HCT116 (cell line): ENCODE results near the gene UMODL1. TPM values are rescaled to one million over a fixed set of nuclear protein-coding genes. Genes with fewer than 3 reads are reported as not detected.

Experiments
- ATAC-seq: fragments of 200-7000 bp; cut with Tn5 transposase; 2 replicates; pipeline ENCODE4 v1.9.1; 2020; ENCODE audit warnings: mild to moderate bottlenecking, moderate library complexity
- BruUV-seq: library from RNA; stranded (reverse); fragments of 400-500 nt; replicated peaks from 2 replicates; lab custom pipeline; 2021; lab: Mats Ljungman, UMichigan
- CTCF ChIA-PET: fragments of 300-600 bp; sonication (Branson Sonifier 250); formaldehyde crosslinking; loops from one replicate; lab custom pipeline; 2021; ENCODE audit warnings: antibody characterized with exemption; lab: Charles Lee
- POLR2A ChIA-PET: fragments of 300-600, 350-600 bp; sonication (Branson Sonifier 250); formaldehyde crosslinking; loops from one replicate; lab custom pipeline; 2021; ENCODE audit warnings: antibody characterized with exemption; lab: Charles Lee
- RAD21 ChIA-PET, 2 experiments: fragments of 300-600 bp; sonication (Branson Sonifier 250); formaldehyde crosslinking; loops; one replicate each; lab custom pipeline; 2023; ENCODE audit warnings: low total read pairs in 2 of 2; ENCODE audit not compliant: uncharacterized antibody in 2 of 2, unreplicated experiment in 2 of 2, low non-redundant PET in 1 of 2; lab: Charles Lee
- DNase-seq: peaks from one replicate; pipeline ENCODE4 v3.0.0-alpha.2; 2010; ENCODE audit warnings: low read depth, low spot score
- H2AFZ ChIP-seq: fragments of 200-600 bp; shearing (Covaris generic), sonication (generic); 2 replicates; pipeline ENCODE4 v1.6.1; 2017; ENCODE audit warnings: low read depth, mixed run types, mixed read lengths, antibody characterized with exemption, low read length; ENCODE audit not compliant: poor library complexity, severe bottlenecking
- H3K27ac ChIP-seq: 2 replicates; pipeline ENCODE4 v1.5.1; 2012; ENCODE audit warnings: low read depth, low read length
- H3K27me3 ChIP-seq: fragments of 200-600 bp; sonication (generic); 2 replicates; pipeline ENCODE4 v1.6.1; 2016; ENCODE audit warnings: mixed run types, low read length, mixed read lengths; ENCODE audit not compliant: insufficient read depth
- H3K36me3 ChIP-seq, 2 experiments: fragments of 200-500 bp in 1 of 2; fragments of 200-600 bp in 1 of 2; sonication (Bioruptor generic) in 1 of 2; sonication (generic) in 1 of 2; 2 replicates each; pipeline versions ENCODE4 v1.5.1 to v1.6.1; 2014 to 2016; ENCODE audit warnings: low read length in 2 of 2, inconsistent platforms in 1 of 2, mixed read lengths in 1 of 2, mixed run types in 1 of 2; ENCODE audit not compliant: insufficient read depth in 2 of 2, control insufficient read depth in 1 of 2
- H3K4me1 ChIP-seq, 2 experiments: fragments of 200-600 bp in 1 of 2; sonication (generic) in 1 of 2; 2 replicates each; pipeline versions ENCODE4 v1.5.1 to v1.6.1; 2012 to 2017; ENCODE audit warnings: low read length in 2 of 2, inconsistent platforms in 1 of 2, mild to moderate bottlenecking in 1 of 2, mixed read lengths in 1 of 2, mixed run types in 1 of 2, moderate library complexity in 1 of 2; ENCODE audit not compliant: insufficient read depth in 2 of 2, control insufficient read depth in 1 of 2
- H3K4me2 ChIP-seq: fragments of 200-600 bp; sonication (generic); 2 replicates; pipeline ENCODE4 v1.6.1; 2017; ENCODE audit warnings: mixed run types, low read length, mixed read lengths
- H3K4me3 ChIP-seq, 2 experiments: fragments of 200-600 bp in 1 of 2; sonication (generic) in 1 of 2; replicated peaks in 1 of 2; 2 replicates each; pipeline ENCODE4 v1.5.1; 2011 to 2016; ENCODE audit warnings: low read length in 2 of 2, control low read depth in 1 of 2, low read depth in 1 of 2, mild to moderate bottlenecking in 1 of 2, mixed read lengths in 1 of 2, mixed run types in 1 of 2
- H3K79me2 ChIP-seq: fragments of 200-600 bp; sonication (generic); 2 replicates; pipeline ENCODE4 v1.6.1; 2017; ENCODE audit warnings: mild to moderate bottlenecking, mixed run types, low read length, moderate library complexity, mixed read lengths; ENCODE audit not compliant: insufficient read depth
- H3K9ac ChIP-seq: fragments of 200-600 bp; sonication (generic); 2 replicates; pipeline ENCODE4 v1.6.1; 2016; ENCODE audit warnings: low read length, mixed read lengths
- H3K9me2 ChIP-seq: fragments of 200-600 bp; sonication (generic), shearing (Covaris generic); 2 replicates; pipeline ENCODE4 v1.6.1; 2017; ENCODE audit warnings: mixed run types, mild to moderate bottlenecking, moderate library complexity; ENCODE audit not compliant: insufficient read depth
- H3K9me3 ChIP-seq, 2 experiments: fragments of 200-500 bp in 1 of 2; fragments of 200-600 bp in 1 of 2; sonication (Bioruptor generic) in 1 of 2; sonication (generic) in 1 of 2; 2 replicates each; pipeline ENCODE4 v1.6.1; 2014 to 2017; ENCODE audit warnings: low read length in 2 of 2, mixed read lengths in 2 of 2, inconsistent platforms in 1 of 2, low read depth in 1 of 2, mild to moderate bottlenecking in 1 of 2, mixed run types in 1 of 2, moderate library complexity in 1 of 2; ENCODE audit not compliant: control insufficient read depth in 1 of 2, insufficient read depth in 1 of 2
- H4K20me1 ChIP-seq: fragments of 200-600 bp; sonication (generic), shearing (Covaris generic); 2 replicates; pipeline ENCODE4 v1.6.1; 2017; ENCODE audit warnings: mixed run types, mild to moderate bottlenecking, moderate library complexity; ENCODE audit not compliant: insufficient read depth
- CBX3 ChIP-seq: IDR thresholded peaks from 2 replicates; pipeline ENCODE4 v1.6.1; 2012; ENCODE audit warnings: low read depth
- CEBPB ChIP-seq: IDR thresholded peaks from 2 replicates; pipeline ENCODE4 v1.6.1; 2012; ENCODE audit warnings: low read depth
- CTCF ChIP-seq, 3 experiments: fragments of 200-600 bp in 1 of 3; sonication (generic) in 1 of 3; IDR thresholded peaks in 2 of 3; conservative IDR thresholded peaks in 1 of 3; 2 replicates each; pipeline ENCODE4 v1.5.1; 2012 to 2017; ENCODE audit warnings: low read depth in 2 of 3, low read length in 2 of 3, antibody characterized with exemption in 1 of 3, borderline replicate concordance in 1 of 3, control low read depth in 1 of 3, mild to moderate bottlenecking in 1 of 3, mixed read lengths in 1 of 3, mixed run types in 1 of 3, moderate library complexity in 1 of 3; ENCODE audit not compliant: insufficient read depth in 1 of 3
- EGR1 ChIP-seq: IDR thresholded peaks from 2 replicates; pipeline ENCODE4 v1.6.1; 2012; ENCODE audit warnings: low read depth
- ELF1 ChIP-seq: IDR thresholded peaks from 2 replicates; pipeline ENCODE4 v1.6.1; 2012; ENCODE audit warnings: low read depth, borderline replicate concordance
- EZH2phosphoT487 ChIP-seq: fragments of 200-600 bp; IDR thresholded peaks from 2 replicates; pipeline ENCODE4 v1.6.1; 2018; ENCODE audit warnings: antibody characterized with exemption, borderline replicate concordance
- FOSL1 ChIP-seq: IDR thresholded peaks from 2 replicates; pipeline ENCODE4 v1.6.1; 2012; ENCODE audit warnings: low read depth
- JUND ChIP-seq: IDR thresholded peaks from 2 replicates; pipeline ENCODE4 v1.6.1; 2012
- MAX ChIP-seq: IDR thresholded peaks from 2 replicates; pipeline ENCODE4 v1.6.1; 2012
- POLR2A ChIP-seq: IDR thresholded peaks from 2 replicates; pipeline ENCODE4 v1.7.0; 2011; ENCODE audit warnings: borderline replicate concordance; ENCODE audit not compliant: insufficient read depth, insufficient read length; ENCODE audit errors: extremely low read depth
- POLR2AphosphoS5 ChIP-seq: IDR thresholded peaks from 2 replicates; pipeline ENCODE4 v1.6.1; 2011; ENCODE audit warnings: mild to moderate bottlenecking, low read depth, low read length, moderate library complexity
- RAD21 ChIP-seq: IDR thresholded peaks from 2 replicates; pipeline ENCODE4 v1.6.1; 2012; ENCODE audit warnings: low read depth, mild to moderate bottlenecking
- SRF ChIP-seq: IDR thresholded peaks from 2 replicates; pipeline ENCODE4 v1.6.1; 2012; ENCODE audit warnings: low read depth
- TCF7L2 ChIP-seq: IDR thresholded peaks from 2 replicates; pipeline ENCODE4 v1.7.0; 2011; ENCODE audit warnings: borderline replicate concordance, inconsistent platforms; ENCODE audit not compliant: insufficient read depth, insufficient read length; ENCODE audit errors: extremely low read depth
- YY1 ChIP-seq: IDR thresholded peaks from 2 replicates; pipeline ENCODE4 v1.6.1; 2011; ENCODE audit warnings: low read length, low read depth, moderate library complexity, mild to moderate bottlenecking; ENCODE audit not compliant: insufficient replicate concordance; ENCODE audit errors: extremely low read depth
- intact Hi-C: fragments of 100-400 bp; cut with micrococcal nuclease; formaldehyde crosslinking; loops from 2 replicates; pipeline ENCODE4 v1.10.0; 2022
- total RNA-seq: library from RNA; stranded (reverse); gene quantifications from one replicate; pipeline ENCODE4 v1.2.1, GENCODE V29; 2021; ENCODE audit not compliant: unreplicated experiment

Gene UMODL1
- total RNA-seq, 1 experiment from 2014 or later, result not detected

GRCh38 chr21:42089093-42089631 lies 18.0 kb downstream of the UMODL1 start:
- Histone ChIP-seq H3K36me3 (no peaks in the 10 kb centered on the region), H3K4me1 (peaks cover 6 to 8% of the 10 kb centered on the region in 2 experiments; a peak in 3 of 4 replicates), H4K20me1 (no peaks in the 10 kb centered on the region), H3K9ac (no peak overlapping the region), H2AFZ (no peak overlapping the region), H3K27ac (no peak overlapping the region), H3K9me3 (no peaks in the 10 kb centered on the region), H3K4me2 (no peak overlapping the region), H3K4me3 (no peak overlapping the region), H3K79me2 (no peaks in the 10 kb centered on the region), H3K27me3 (peaks cover 7% of the 10 kb centered on the region; the same call in 1 of the 2 replicates), H3K9me2 (no peaks in the 10 kb centered on the region)
- ChIA-PET POLR2A (no interaction called here), RAD21 (no interaction called here), CTCF (no interaction called here)
- DNase-seq (no peak), ATAC-seq (no peak)
- no TSS peak for BruUV-seq
- TF ChIP-seq ELF1 (no peak), YY1 (no peak), EGR1 (no peak), POLR2AphosphoS5 (no peak), CEBPB (no peak), RAD21 (no peak), JUND (no peak), EZH2phosphoT487 (no peak), CTCF (IDR thresholded peaks at IDR 0.05 in 2 of 3, conservative IDR thresholded peaks at IDR 0.05 in 1 of 3; ENCODE audit: borderline replicate concordance in 1 of 3, insufficient read depth in 1 of 3, low read depth in 2 of 3, low read length in 2 of 3) (no peak), TCF7L2 (no peak), FOSL1 (no peak), CBX3 (no peak), POLR2A (no peak), MAX (no peak), SRF (no peak)
- intact Hi-C loops, result no loop called here
